HAP-1 (cell line): Measurements from ENCODE around the gene RALGDS.
"Not testable (repeated sequence)": the region's sequence is repeated elsewhere in the genome, so short reads cannot be mapped to it uniquely, and the experiment has no call there.

ENCODE experiments used
- DNase-seq, 2 experiments: peaks; one replicate each; pipeline ENCODE4 v3.0.0-alpha.2; 2016 to 2020; ENCODE audit warnings: low spot score in 2 of 2
- H3K27me3 ChIP-seq: fragments of 250-450 bp; sonication (Bioruptor Pico); 2 replicates; pipeline ENCODE4 v1.5.1; 2020; ENCODE audit warnings: low read depth, mild to moderate bottlenecking, moderate library complexity
- H3K36me3 ChIP-seq: fragments of 250-450 bp; sonication (Bioruptor Pico); replicated peaks from 2 replicates; pipeline ENCODE4 v1.5.1; 2020; ENCODE audit warnings: mild to moderate bottlenecking
- H3K4me1 ChIP-seq: fragments of 250-450 bp; sonication (Bioruptor Pico); 2 replicates; pipeline ENCODE4 v1.5.1; 2020; ENCODE audit warnings: mild to moderate bottlenecking
- H3K4me3 ChIP-seq: fragments of 250-450 bp; sonication (Bioruptor Pico); 2 replicates; pipeline ENCODE4 v1.5.1; 2020; ENCODE audit warnings: mild to moderate bottlenecking, moderate library complexity
- H3K9me3 ChIP-seq: fragments of 250-450 bp; sonication (Bioruptor Pico); 2 replicates; pipeline ENCODE4 v1.5.1; 2020; ENCODE audit warnings: mild to moderate bottlenecking, moderate library complexity
- in situ Hi-C: fragments of 300-500 bp; cut with MboI; formaldehyde crosslinking; loops from 3 replicates; pipeline ENCODE4 v1.14.3; 2020; ENCODE audit warnings: low sequenced_read_pairs, inconsistent platforms, mixed read lengths

Gene RALGDS

GRCh38 chr9:133080786-133081779 lies 40.0 kb downstream of the RALGDS start:
- DNase-seq, in situ Hi-C loops, H3K36me3 ChIP-seq, H3K9me3 ChIP-seq, H3K4me1 ChIP-seq, H3K27me3 ChIP-seq, H3K4me3 ChIP-seq: not testable (repeated sequence)

- peaks cover 3% of the 10 kb centered on the region; the same call in 1 of the 2 replicates for H3K27me3 ChIP-seq
- no peaks in the 10 kb centered on the region for H3K36me3 ChIP-seq
- no peaks in the 10 kb centered on the region for H3K4me1 ChIP-seq
- no peak for DNase-seq
- H3K4me3 ChIP-seq = no peak overlapping the region
- no peaks in the 10 kb centered on the region for H3K9me3 ChIP-seq
- in situ Hi-C loops = no loop called here
These were observed 40.9 kb downstream of the RALGDS start for GRCh38 chr9:133080161-133080560.

- in situ Hi-C loops = no loop called here
- H3K4me1 ChIP-seq = no peaks in the 10 kb centered on the region
- no peaks in the 10 kb centered on the region for H3K9me3 ChIP-seq
- peaks cover 6% of the 10 kb centered on the region; the same call in 1 of the 2 replicates for H3K27me3 ChIP-seq
- no peak overlapping the region for H3K4me3 ChIP-seq
- H3K36me3 ChIP-seq = no peaks in the 10 kb centered on the region
- DNase-seq = no peak
These were observed 42.6 kb downstream of the RALGDS start for GRCh38 chr9:133078486-133078885.

GRCh38 chr9:133076691-133077090 lies 44.3 kb downstream of the RALGDS start:
- Histone ChIP-seq H3K27me3 (peaks cover 6% of the 10 kb centered on the region; the same call in 1 of the 2 replicates), H3K9me3 (no peaks in the 10 kb centered on the region), H3K4me1 (no peaks in the 10 kb centered on the region), H3K36me3 (no peaks in the 10 kb centered on the region), H3K4me3 (no peak overlapping the region)
- in situ Hi-C loops = no loop called here
- DNase-seq = no peak

GRCh38 chr9:133075925-133076630 lies 45.0 kb downstream of the RALGDS start:
- DNase-seq = no peak
- in situ Hi-C loops = no loop called here

GRCh38 chr9:133074111-133074651 lies 46.9 kb downstream of the RALGDS start:
- H3K4me1 ChIP-seq = no peaks in the 10 kb centered on the region
- in situ Hi-C loops = no loop called here
- H3K9me3 ChIP-seq = no peaks in the 10 kb centered on the region
- DNase-seq = no peak
- H3K4me3 ChIP-seq = no peak overlapping the region
- no peaks in the 10 kb centered on the region for H3K36me3 ChIP-seq
- 0 out of 2 replicates have a peak, but pooled peaks cover 3% of the 10 kb centered on the region for H3K27me3 ChIP-seq

More at GRCh38 chr9:133075925-133076630, 45.0 kb downstream of the RALGDS start:
- Histone ChIP-seq H3K4me1 (no peaks in the 10 kb centered on the region), H3K27me3 (peaks cover 6% of the 10 kb centered on the region; the same call in 1 of the 2 replicates), H3K9me3 (no peaks in the 10 kb centered on the region), H3K36me3 (no peaks in the 10 kb centered on the region), H3K4me3 (no peak overlapping the region)

- Histone ChIP-seq H3K4me3 (no peak overlapping the region), H3K4me1 (no peaks in the 10 kb centered on the region), H3K27me3 (0 out of 2 replicates have a peak, but pooled peaks cover 3% of the 10 kb centered on the region), H3K36me3 (no peaks in the 10 kb centered on the region), H3K9me3 (no peaks in the 10 kb centered on the region)
- DNase-seq = no peak
- in situ Hi-C loops = no loop called here
These were observed 47.7 kb downstream of the RALGDS start for GRCh38 chr9:133073086-133074014.

GRCh38 chr9:133072210-133072609 lies 48.8 kb downstream of the RALGDS start:
- in situ Hi-C loops, H3K27me3 ChIP-seq, H3K4me1 ChIP-seq, H3K36me3 ChIP-seq, H3K9me3 ChIP-seq, H3K4me3 ChIP-seq, DNase-seq: not testable (repeated sequence)

GRCh38 chr9:133071484-133072150 lies 49.4 kb downstream of the RALGDS start:
- 0 out of 2 replicates have a peak, but pooled peaks cover 3% of the 10 kb centered on the region for H3K27me3 ChIP-seq
- no peaks in the 10 kb centered on the region for H3K4me1 ChIP-seq
- H3K36me3 ChIP-seq = no peaks in the 10 kb centered on the region
- DNase-seq = no peak
- no peaks in the 10 kb centered on the region for H3K9me3 ChIP-seq
- H3K4me3 ChIP-seq = no peak overlapping the region
- in situ Hi-C loops = no loop called here

- DNase-seq, H3K4me3 ChIP-seq, H3K27me3 ChIP-seq, H3K9me3 ChIP-seq, in situ Hi-C loops, H3K36me3 ChIP-seq, H3K4me1 ChIP-seq: not testable (repeated sequence)
These were observed 50.1 kb downstream of the RALGDS start for GRCh38 chr9:133070985-133071384.

GRCh38 chr9:133070500-133070961 lies 50.5 kb downstream of the RALGDS start:
- in situ Hi-C loops, H3K27me3 ChIP-seq: not testable (repeated sequence)

GRCh38 chr9:133068431-133068830 lies 52.6 kb downstream of the RALGDS start:
- H3K27me3 ChIP-seq, DNase-seq, H3K9me3 ChIP-seq, H3K4me1 ChIP-seq, H3K36me3 ChIP-seq, H3K4me3 ChIP-seq, in situ Hi-C loops: not testable (repeated sequence)

More at GRCh38 chr9:133070500-133070961, 50.5 kb downstream of the RALGDS start:
- DNase-seq, H3K4me1 ChIP-seq, H3K4me3 ChIP-seq, H3K36me3 ChIP-seq, H3K9me3 ChIP-seq: not testable (repeated sequence)
